Muscle layer of duodenum (tissue), 2 donors: ENCODE results near the gene SF3B3.
"Not testable (repeated sequence)": the region's sequence is repeated elsewhere in the genome, so short reads cannot be mapped to it uniquely, and the experiment has no call there.

Source experiments
- H3K27ac ChIP-seq: one replicate; pipeline ENCODE4 v1.7.0; 2013; ENCODE audit warnings: mild to moderate bottlenecking, low read length
- H3K27me3 ChIP-seq: one replicate; pipeline ENCODE4 v1.7.0; 2013; ENCODE audit warnings: low read depth, mild to moderate bottlenecking, control low read depth, low read length
- H3K36me3 ChIP-seq, 2 donors: one replicate each; pipeline ENCODE4 v1.7.0; 2013; ENCODE audit warnings: low read length in 2 of 2, control low read depth in 1 of 2, mild to moderate bottlenecking in 1 of 2; ENCODE audit not compliant: insufficient read depth in 2 of 2, control insufficient read depth in 1 of 2
- H3K4me1 ChIP-seq, 2 donors: one replicate each; pipeline ENCODE4 v1.7.0; 2013; ENCODE audit warnings: low read length in 2 of 2, mild to moderate bottlenecking in 2 of 2, control low read depth in 1 of 2, moderate library complexity in 1 of 2; ENCODE audit not compliant: insufficient read depth in 2 of 2, control insufficient read depth in 1 of 2
- H3K4me3 ChIP-seq, 2 donors: one replicate each; pipeline ENCODE4 v1.7.0; 2013; ENCODE audit warnings: low read length in 2 of 2, low read depth in 1 of 2, mild to moderate bottlenecking in 1 of 2
- H3K9me3 ChIP-seq, 2 donors: one replicate each; pipeline ENCODE4 v1.7.0; 2013; ENCODE audit warnings: low read length in 2 of 2, control low read depth in 1 of 2, mild to moderate bottlenecking in 1 of 2; ENCODE audit not compliant: control insufficient read depth in 1 of 2
- donor health status: healthy.

SF3B3 gene

DNA sequence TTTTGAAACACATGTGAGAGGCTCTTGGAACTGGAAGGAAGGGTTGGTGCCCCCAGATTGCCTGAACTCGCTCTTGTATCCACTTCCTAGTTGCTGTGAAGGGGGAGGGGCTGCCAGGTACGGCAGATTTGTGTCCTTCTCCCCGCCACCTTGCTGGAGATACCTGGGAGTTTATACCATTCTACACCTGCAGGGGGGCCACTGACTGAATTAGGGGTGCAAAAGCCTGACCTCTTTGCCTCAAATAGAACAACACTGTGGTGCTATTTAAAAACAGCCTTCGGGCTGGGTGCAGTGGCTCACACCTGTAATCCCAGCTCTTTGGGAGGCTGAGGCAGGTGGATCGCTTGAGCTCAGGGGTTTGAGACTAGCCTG lies 87.6 kb downstream of the SF3B3 start:
- H3K9me3 ChIP-seq = no peaks in the 10 kb centered on the region
- peaks cover 0 to 3% of the 10 kb centered on the region in 2 donors for H3K4me1 ChIP-seq
- no peak overlapping the region for H3K4me3 ChIP-seq
- no peak overlapping the region for H3K27ac ChIP-seq
- no peaks in the 10 kb centered on the region for H3K36me3 ChIP-seq
- H3K27me3 ChIP-seq = no peaks in the 10 kb centered on the region

DNA sequence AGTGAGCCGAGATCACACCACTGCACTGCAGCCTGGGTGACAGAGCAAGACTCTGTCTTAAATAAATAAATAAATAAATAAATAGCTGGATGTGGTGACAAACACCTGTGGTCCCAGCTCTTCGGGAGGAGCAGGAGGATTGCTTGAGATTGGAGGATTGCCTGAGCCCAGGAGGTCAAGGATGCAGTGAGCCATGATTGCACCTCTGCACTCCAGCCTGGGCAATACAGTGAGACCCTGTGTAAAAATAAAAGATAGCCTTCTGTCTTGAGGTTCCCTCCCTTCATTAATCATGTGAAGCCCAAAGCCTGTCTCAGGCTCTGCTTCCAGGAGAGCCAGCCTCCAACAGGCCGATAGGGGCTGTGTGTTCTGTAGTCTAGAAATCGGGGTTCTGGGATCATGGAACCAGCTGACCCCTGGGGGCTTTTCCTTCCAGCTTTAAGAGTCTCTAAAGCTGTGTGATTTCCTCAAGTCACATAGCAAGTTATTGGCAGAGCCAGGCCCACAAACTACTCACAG lies 88.2 kb downstream of the SF3B3 start:
- no peaks in the 10 kb centered on the region for H3K27me3 ChIP-seq
- no peaks in the 10 kb centered on the region for H3K9me3 ChIP-seq
- no peak overlapping the region for H3K27ac ChIP-seq
- H3K36me3 ChIP-seq = no peaks in the 10 kb centered on the region
- H3K4me3 ChIP-seq = no peak overlapping the region
- H3K4me1 ChIP-seq = peaks cover 0 to 3% of the 10 kb centered on the region in 2 donors

DNA sequence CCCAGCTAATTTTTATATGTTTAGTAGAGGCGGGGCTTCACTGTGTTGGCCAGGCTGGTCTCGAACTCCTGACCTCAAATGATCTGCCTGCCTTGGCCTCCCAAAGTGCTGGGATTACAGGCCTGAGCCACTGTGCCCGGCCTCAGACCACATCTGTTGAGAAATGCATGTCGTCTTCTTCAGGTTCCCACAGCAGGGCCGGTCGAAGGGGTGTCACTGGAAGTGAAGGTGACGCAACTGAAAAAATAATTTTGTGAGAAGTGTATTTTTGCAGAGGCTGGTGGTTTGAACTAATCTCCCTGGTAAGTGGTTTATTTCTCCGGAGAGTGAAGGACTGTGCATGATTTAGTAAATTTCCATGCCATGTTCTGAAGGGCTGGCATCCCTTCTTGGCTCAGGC lies 89.3 kb downstream of the SF3B3 start:
- Histone ChIP-seq H3K27me3 (no peaks in the 10 kb centered on the region), H3K4me3 (no peak overlapping the region), H3K4me1 (peaks cover 0 to 3% of the 10 kb centered on the region in 2 donors), H3K27ac (no peak overlapping the region), H3K36me3 (no peaks in the 10 kb centered on the region), H3K9me3 (no peaks in the 10 kb centered on the region)

DNA sequence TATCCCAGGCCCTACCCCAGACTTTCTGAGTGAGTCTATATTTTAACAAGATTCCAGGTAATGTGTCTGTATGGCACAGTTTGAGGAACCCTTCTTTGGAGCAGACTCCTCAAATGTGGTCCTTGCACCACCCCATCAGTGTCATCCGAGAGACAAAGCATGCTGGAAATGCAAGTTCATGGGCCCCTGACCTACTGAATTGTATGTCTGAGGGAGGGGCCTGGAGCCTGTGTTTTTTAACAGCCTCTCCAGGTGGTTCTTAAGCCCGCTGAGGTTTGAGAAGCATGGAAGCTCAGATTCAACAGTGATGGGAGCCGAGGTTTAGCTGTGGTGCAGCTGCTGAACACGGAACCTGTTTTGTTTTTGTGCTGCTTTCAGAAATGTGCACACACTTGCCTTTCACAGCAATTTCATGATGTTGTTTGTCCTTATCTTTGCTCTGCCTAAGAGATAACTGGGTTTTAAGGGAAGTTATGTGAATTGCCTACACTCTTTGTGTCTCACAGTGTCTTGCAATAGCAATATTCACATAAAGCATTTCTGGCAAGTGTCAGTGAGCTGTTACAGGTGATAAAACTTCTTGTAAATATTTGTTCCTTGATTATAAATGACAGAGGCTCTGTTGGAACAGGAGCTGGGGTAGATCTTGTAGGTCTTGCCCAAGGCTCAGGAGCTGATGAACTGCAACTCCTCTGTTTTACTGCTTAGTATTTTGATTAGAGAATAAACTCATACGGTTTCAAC lies 90.8 kb downstream of the SF3B3 start:
- H3K4me1 ChIP-seq = peaks cover 0 to 3% of the 10 kb centered on the region in 2 donors
- H3K36me3 ChIP-seq = no peaks in the 10 kb centered on the region
- H3K27ac ChIP-seq = no peak overlapping the region
- H3K4me3 ChIP-seq = no peak overlapping the region
- H3K27me3 ChIP-seq = no peaks in the 10 kb centered on the region
- H3K9me3 ChIP-seq = no peaks in the 10 kb centered on the region

DNA sequence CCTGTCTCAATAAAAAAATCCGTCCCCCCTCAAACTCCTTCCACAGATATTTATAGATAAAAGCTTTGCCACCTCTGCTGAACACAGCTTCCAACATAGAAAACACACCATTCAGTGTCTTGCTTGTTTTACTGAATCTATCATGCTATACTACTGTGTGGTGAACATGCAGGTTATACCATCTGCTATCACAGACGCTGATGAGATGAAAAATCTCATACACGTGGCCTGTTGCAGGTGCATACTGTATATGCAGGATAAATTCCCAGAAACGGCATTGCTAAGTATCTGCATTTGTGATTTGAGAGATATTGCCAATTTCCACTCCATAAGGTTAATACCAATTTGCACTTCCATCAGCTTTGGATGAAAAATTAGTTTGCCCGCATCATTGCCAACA lies 92.3 kb downstream of the SF3B3 start:
- peaks cover 0 to 3% of the 10 kb centered on the region in 2 donors for H3K4me1 ChIP-seq
- H3K4me3 ChIP-seq = no peak overlapping the region
- no peak overlapping the region for H3K27ac ChIP-seq
- no peaks in the 10 kb centered on the region for H3K27me3 ChIP-seq
- H3K9me3 ChIP-seq = no peaks in the 10 kb centered on the region
- no peaks in the 10 kb centered on the region for H3K36me3 ChIP-seq

DNA sequence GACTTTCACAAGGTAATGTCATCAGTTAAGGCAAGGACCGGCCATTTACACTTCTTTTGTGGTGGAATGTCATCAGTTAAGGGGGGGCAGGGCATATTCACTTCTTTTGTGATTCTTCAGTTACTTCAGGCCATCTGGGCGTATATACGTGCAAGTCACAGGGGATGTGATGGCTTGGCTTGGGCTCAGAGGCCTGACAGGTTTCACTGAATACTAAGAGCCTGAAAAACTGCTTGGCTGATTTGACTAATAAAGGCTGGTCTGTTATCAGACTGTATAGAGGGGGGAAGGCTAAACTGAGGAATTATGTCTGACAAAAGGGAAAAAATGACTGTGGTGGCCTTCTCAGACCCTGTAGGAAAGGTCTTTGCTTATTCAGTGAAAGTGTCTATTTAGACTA lies 98.2 kb downstream of the SF3B3 start:
- not testable (repeated sequence) for H3K4me3 ChIP-seq, H3K36me3 ChIP-seq, H3K27me3 ChIP-seq, H3K9me3 ChIP-seq, H3K27ac ChIP-seq, H3K4me1 ChIP-seq
